Head of caudate nucleus (tissue), 42 donors: ENCODE results near the gene DKKL1.
A peak's percentile ranks its signal among the peaks of the same experiment; 100 is the strongest.

Source experiments
- DNase-seq, 42 donors: peaks; one replicate each; pipeline versions ENCODE4 v3.0.0 to v3.0.0-alpha.2; 2020 to 2021; ENCODE audit warnings: mixed read lengths in 7 of 42
- intact Hi-C: fragments of 100-400 bp; cut with DNase I; formaldehyde crosslinking; loops from one replicate; pipeline ENCODE4 v1.15.0; 2022

Gene DKKL1

GRCh38 chr19:49413348-49413747, 49.7 kb downstream of the DKKL1 start:
- DNase-seq: no peak
- intact Hi-C loops: no loop called here

GRCh38 chr19:49414256-49414655, 50.6 kb downstream of the DKKL1 start:
- intact Hi-C loops: no loop called here
- DNase-seq: no peak

DNA sequence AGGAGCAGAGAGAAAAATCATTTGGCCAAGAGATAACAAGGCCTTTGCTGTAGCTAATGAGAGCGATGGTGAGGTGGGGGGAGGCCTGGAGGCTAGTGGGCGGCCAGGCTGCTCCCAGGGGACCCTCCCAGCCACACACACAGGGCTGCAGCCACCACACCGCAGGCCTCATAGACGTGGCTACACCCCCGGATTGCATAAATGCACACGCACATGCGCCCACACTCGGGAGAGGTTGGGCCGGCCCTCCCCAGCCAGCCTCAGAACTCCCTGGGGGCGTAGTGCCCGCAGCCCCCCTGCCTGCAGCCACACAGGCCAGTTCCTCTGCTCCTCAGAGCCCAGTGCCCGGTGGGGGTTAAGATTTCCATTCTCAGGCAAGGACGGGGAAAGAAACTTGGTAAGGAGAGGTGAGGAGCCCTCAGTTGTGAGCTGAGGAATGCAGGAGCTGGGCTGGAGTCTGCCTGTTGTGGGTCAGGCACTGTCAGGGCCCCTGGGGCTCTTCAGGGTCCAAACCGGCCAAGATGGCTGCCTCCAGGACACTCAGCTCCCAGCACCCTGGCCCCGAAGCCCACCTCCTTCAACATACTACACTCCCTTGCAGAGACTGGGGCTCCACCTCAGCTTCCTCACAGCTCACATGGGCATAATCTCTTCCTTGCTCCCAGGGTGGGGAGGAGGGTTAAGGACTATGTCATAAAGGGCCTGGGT, 51.6 kb downstream of the DKKL1 start:
- DNase-seq: no peak
- intact Hi-C loops: no loop called here

DNA sequence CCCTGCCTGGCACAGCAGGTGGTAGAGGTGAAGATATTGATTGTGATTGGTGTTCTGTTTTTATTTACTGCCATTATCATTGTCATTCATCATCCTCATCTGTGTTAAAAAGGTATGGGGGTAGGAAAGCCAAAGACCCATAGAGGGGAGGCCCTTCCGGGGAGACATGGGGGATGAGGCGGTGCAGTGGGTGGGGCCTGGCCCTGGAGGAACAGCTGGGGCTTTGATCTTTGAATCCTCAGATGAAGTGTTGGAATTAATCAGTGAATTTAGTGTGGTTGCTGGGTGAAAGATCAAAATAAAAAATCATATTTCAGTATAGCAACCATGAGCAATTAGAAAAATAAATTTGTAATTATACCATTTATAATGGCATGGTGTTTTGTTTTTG, 52.1 kb downstream of the DKKL1 start:
- intact Hi-C loops: no loop called here
- no peak for DNase-seq

DNA sequence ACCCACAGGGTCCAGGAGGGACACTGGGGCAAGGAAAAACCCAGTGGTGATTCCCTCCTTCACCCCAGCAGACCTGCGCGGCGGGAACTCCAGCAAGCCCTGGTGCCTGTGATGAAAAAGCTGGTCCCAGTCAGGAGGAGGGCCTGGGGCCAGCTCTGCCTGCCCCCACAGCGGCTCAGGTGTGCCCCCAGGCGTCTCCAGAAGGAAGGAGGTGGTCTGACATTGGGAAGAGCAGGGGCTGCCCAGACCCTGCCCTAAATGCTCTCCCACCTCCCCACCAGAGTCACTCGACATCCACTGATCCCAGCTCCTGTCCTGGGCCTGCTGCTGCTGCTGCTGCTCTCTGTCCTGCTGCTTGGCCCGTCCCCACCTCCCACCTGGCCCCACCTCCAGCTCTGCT, 53.4 kb downstream of the DKKL1 start:
- intact Hi-C loops: no loop called here
- no peak for DNase-seq

GRCh38 chr19:49418511-49418910, 54.8 kb downstream of the DKKL1 start:
- no peak for DNase-seq
- intact Hi-C loops: no loop called here

DNA sequence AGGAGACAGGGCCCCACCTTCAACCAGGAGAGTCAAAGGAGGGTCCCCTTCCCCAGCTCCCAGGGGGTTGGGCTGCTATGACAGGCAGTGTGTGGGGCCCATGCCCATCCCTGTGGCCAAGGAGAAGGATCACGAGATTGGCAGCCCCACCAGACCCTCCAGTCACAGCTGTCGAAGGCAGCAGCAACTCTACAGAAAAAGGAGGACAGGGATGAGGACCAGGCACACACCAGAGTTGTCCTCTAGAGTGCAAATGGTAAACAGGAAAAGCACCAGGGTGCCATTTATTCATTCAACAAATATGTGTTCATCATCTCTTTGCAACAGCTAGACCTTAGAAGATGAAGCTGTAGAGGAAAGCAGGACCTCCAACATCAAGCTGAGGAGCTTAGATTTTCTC, 55.5 kb downstream of the DKKL1 start:
- no peak for DNase-seq
- intact Hi-C loops: no loop called here

DNA sequence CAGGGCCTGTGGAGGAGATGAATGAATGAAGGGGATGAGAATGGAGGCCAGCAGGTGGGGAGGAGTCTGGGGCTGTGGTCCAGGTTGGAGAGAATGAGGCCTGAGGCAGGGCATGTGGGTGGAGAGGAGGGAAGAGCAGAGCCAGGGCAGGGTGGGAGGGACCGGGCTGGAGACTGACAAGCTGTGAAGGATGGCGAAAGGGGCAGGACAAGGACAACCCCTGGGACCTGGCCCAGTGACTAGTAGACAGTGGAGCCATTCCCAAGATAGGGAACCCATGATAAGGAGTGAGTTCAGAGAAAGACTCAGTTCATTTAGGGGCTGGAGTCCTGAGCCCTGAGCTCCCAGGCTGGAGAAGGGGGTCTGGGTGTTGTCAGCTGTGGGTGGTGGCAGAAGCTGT, 56.5 kb downstream of the DKKL1 start:
- DNase-seq: no peak

DNA sequence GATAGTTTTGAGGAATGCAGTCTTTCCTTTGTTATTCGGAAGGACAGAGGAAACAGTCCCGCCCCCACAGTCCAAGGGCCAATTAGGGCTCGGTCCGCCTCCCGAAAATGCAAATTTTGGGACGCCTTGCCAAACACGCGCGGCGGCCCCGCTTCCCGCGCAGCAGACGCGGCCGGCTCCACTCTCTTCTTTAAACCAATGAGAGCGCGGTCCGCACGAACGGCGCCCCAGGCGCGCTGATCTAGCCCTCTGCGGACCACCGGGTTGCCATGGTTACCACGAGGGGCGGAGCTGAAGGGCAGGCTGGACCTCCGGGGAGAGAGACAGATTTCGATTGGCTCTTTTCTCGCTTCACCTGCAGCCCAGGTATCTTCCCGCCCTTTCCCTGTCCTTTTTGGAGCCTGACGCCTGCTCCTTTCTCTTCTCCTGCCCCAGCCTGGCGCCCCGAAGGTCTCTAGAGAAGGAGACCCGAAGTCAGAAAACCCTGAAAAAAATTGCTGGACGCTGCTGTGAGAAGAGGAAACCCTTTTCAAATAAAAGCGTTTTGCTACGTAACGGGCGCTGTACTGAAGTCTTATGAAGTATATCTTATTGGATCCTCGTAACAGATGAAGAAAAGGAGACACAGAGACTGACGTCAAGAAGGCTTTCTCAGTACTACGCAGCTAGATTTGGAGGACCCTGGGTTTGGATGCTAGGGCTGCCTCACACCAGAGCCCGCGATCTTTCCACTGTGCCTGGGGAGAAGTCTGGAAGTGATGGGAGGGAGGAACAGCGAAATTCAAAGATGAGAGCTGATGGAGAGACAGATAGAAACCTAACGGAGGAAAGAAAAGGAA, 57.6 kb downstream of the DKKL1 start:
- DNase-seq: peak in 30 of 42 donors; percentile 6 to 61 (median 22)
- intact Hi-C loops: no loop called here

More for the DNA sequence above, 56.5 kb downstream of the DKKL1 start:
- intact Hi-C loops: no loop called here

DNA sequence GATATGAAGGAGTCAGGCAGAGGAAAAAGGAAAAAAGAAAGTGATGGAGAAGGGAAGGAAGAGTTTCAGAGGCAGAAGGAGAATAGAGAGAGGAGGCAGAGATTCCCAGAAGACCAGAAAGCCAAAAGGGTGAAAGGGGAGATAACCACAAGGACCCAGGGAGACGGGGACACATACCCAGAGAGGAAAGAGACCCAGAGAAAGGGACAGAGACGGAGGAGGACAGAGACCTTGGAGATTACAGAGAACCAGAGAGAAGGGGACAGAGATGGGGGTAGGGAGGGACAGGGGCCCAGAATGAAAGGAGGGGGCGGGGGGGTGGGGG, 58.2 kb downstream of the DKKL1 start:
- DNase-seq: no peak
- intact Hi-C loops: no loop called here

- DNase-seq: peak in 16 of 42 donors; percentile 10 to 55 (median 38)
- intact Hi-C loops: no loop called here
These were observed 58.9 kb downstream of the DKKL1 start for GRCh38 chr19:49422407-49423070.

DNA sequence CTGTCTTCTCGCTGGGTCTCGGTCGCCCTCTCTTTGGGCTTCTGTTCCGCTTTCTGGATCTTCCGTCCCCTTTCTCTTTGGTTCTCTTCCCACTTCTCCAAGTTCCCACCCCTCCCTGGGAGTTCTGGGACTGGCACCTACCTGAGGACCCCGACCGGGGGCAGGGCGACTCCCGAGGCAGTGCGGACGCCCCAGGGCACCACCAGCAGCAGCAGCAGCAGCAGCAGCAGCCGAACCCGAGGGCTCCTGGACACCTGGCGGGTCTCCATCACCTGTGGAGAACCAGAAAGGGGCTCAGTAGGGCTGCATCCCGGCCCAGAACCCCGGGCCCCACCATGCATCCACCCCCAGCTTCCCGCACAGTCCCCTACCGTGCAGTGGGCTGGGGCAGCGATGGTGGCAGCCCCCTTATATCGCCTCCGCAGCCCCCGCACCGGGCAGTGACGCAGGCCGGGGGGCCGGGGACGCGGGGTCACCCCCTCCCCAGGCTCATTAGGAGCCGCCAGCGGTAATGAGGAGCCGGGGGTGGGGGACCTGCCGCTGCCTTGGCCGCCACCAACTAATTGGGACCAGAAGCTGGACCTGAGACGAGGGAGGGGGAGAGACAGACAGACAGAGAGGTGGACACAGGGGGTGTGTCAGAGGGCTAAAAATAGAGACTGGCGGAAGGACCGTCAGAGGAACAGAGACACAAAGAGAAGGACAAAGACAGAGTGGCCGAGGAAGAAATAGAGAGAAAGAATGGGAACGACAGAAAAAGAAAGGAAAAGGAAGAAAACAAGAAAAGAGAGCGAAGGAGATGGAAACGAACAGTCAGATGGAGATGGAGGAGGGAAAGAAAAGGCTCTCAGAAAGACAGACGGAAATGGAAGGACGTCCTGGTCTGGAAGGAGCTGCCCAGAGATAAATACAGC, 59.7 kb downstream of the DKKL1 start, which contains the start of gene PTH2:
PTH2 (minus strand) TSS at position 371 of the 914 bp plus-strand sequence; CDS start at position 269, 102 bp downstream.
- DNase-seq: no peak
- intact Hi-C loops: no loop called here

DNA sequence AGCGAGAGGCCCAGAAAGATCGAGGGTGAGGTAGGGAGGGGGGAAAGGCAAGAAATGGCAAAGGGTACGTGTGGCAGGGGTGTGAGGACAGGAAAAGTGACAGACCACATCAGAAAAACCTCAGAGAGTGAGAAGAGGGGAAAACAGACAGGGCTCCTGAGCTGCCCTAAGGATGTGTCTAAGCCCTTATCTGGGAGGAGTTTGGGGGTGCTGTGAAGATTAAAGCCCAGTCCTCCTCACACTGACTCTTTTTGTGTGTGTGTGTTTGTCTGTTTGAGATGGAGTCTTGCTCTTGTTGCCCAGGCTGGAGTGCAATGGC, 60.3 kb downstream of the DKKL1 start:
- intact Hi-C loops: no loop called here
- no peak for DNase-seq
